Measurements from ENCODE around the gene PCBP1.

DNA sequence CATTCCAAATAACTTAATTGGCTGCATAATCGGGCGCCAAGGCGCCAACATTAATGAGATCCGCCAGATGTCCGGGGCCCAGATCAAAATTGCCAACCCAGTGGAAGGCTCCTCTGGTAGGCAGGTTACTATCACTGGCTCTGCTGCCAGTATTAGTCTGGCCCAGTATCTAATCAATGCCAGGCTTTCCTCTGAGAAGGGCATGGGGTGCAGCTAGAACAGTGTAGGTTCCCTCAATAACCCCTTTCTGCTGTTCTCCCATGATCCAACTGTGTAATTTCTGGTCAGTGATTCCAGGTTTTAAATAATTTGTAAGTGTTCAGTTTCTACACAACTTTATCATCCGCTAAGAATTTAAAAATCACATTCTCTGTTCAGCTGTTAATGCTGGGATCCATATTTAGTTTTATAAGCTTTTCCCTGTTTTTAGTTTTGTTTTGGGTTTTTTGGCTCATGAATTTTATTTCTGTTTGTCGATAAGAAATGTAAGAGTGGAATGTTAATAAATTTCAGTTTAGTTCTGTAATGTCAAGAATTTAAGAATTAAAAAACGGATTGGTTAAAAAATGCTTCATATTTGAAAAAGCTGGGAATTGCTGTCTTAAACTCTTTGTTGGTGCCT is 1.4 kb downstream of the PCBP1 start:
- TF ChIP-seq SUZ12 (IDR thresholded peaks at IDR 0.05; ENCODE audit: extremely low read depth, insufficient read depth, insufficient read length), result no peak
- no peak for TF ChIP-seq ZNF274 (IDR thresholded peaks at IDR 0.05; ENCODE audit: low read depth, low read length)

Data from NT2/D1 (cell line).